ENCODE results near the gene PWWP2A.
"Not testable (repeated sequence)": the region's sequence is repeated elsewhere in the genome, so short reads cannot be mapped to it uniquely, and the experiment has no call there.

PWWP2A gene

DNA sequence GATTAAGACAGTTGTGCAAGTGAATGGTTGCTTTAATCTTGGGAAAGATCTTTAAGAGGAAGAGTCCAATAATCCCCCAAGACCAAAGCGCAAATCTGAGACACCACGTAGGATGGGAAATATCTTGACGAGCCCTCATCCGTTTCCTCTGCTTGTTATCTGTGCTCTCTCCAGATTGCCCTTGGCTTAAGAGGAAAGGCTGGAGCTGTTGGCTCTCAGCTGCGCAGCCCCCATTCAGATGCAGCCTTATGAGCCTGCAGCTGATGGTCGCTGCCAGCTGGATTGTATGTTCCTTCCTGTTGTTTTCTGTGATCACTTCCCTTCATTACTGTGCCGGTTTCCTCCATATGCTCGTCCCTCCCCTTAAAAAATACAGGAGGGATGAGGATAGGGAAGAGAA, 47.7 kb downstream of the PWWP2A start:
- no peak for DNase-seq

DNA sequence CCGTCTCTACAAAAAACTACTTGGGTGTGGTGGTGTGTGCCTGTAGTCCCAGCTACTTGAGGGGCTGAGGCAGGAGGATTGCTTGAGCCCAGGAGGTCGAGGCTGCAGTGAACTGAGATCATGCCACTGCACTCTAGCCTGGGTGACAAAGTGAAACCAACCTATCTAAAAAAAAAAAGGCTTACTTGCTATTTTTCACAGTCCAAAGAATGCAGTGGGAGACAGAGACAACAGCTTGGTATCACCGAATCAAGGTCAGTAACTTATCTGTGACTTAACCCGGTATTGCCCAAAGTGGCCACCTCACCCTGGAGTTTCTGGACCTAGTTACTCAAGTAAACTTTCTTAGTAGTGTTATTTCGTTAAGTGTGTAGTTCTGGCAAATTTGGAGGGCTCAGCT, 50.1 kb downstream of the PWWP2A start:
- not testable (repeated sequence) for DNase-seq

DNA sequence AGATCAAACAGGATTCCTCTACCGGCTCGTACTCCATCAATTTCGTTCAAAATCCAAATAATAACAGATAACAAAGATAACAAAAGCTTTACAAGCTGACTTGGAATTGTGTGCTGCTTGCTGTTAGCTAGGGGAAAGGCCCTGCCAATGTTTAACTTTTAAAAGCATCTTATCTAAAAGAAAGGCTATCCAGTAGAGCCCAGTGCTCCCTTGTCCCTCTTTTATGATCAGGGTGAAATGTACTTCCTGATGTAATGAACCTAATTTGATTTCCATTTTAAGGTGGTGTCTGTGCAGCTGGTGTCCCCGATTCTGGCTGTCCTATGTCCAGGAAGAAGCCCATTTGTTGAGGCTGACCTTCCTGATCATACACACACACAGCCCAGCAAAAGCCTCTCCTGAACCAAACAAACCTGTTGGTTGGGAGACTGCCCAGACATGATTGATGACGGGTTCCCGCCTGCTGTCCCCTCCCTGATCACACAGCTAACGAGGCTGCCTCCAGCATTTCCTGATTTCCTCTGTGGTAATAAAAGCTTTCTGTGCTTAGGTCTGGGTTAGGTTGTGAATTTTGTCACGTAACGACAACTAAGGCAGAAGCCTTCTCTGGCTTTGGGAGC, 54.1 kb downstream of the PWWP2A start:
- no peak for DNase-seq

DNA sequence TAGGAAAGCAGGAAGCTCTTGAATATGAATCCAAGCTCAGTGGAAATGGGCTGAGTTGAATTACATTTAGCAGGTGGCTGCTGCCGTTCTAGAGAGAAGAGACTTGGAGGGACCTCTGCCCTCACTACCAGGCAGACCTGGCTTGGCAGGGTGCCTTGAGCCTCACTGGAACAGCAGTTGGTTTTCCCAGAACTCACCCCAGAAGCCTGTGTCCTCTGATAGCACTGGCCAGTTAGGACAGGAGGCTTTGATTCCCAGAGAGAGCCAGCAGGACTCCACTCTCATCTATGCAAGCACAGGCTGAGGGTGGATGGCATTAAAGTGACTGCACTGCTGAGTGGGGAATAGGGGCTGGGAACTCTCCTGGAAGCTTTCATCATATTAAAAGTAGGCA, 54.8 kb downstream of the PWWP2A start:
- no peak for DNase-seq

DNA sequence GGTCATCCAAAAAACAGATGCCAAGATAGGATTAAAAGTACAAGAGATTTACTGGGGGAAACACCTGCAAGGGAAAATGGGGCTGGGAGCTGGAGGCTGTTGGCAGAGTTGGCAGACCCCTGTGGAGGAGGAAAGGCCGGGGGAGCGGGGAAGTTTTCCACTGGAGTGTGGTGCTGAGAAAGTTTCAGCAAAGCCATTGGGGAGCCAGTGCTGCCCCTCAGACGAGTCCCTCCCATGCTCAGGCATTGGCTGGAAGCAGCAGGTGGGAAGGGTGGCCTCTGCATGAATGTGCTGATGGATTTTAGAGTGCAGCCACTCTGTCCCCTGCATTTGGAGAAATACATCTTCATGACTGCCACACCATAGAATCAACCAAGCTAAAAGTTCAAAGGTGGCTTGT, 57.5 kb downstream of the PWWP2A start:
- DNase-seq = no peak

DNA sequence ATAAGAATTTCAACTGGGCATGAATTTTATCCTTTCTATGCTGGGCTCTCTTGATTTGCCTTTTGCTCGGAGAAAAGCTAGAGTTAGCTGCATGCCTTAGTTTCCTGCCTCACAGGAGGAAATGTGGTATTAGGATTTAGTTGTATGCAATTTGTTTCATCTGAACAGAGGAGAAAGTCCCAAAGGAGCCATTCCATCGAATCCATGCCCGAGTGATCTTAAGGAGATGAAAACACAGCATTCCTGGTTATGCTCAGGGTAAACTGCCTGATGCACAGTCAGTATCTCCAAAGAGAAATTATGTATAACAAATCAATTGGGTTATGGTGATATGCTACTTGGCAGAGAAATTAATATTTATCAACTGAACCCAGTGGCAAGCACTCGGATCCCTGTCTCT, 59.2 kb downstream of the PWWP2A start:
- DNase-seq = no peak

DNA sequence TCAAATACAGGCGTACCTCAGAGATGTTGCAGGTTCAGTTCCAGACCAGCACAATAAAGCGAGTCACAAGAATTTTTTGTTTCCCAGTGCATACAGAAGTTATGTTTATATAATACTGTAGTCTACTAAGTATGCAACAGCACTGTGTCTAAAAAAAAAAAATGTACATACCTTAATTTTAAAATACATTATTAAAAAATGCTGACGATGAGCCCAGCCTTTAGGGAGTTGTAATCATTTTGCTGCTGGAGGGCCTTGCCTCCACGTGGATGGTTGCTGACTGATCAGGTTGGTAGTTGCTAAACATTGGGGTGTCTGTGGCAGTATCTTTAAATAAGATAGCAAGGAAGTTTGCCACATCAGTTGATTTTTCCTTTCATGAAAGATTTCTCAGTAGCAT, 62.0 kb downstream of the PWWP2A start:
- DNase-seq = no peak

DNA sequence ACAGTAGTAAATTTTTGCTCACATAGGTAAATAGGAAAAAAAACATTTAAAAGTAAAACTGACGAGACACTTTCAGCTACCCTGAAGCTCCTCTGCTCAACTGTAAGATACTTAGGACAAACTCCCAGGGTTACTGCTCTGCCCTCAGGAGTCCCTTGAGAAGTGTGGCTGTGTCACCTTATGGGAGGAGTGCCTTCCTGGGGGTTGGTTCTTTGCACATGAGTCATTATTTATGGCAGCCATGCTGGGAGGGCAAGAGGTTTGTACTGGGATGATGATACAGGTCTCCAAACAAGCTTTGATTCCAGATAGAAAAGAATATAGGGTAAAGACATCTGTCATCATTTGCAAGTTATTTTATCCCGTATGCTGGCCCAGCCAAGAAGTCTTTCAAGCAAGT, 64.4 kb downstream of the PWWP2A start:
- DNase-seq = no peak

DNA sequence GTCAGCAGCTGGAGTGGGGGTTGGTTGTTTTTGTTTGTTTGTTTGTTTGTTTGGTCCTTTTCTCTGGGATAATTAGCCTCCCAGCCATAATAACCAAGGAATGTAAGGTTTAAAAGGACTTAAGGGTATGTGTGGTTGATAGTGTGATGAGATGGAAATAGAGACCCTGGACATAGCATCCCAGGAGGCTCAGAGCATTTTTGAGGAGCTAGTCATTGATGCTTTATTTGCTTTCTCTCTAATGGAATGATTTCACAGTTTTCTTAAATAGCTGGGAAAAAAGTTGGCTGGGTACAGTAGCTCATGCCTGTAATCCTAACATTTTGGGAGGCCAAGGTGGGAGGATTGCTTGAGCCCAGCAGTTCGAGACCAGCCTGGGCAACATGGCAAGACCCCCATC, 65.2 kb downstream of the PWWP2A start:
- no peak for DNase-seq

DNA sequence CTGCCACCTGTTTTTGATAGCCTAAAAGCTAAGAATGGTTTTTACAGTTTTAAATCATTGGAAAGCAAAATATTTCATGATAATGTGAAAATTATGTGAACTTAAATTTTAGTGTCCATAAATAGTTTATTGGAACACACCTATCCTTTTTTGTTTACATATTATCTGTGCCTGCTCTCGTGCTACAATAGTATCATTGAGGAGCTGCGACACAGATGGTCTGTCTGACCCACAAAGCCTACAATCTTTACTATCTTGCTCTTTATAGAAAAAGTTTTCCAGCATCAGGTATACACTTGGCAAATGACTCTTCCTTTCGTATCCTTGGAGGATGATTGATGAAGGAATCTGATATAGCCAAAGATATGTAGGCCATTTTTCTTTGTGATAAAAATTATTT, 70.2 kb downstream of the PWWP2A start:
- DNase-seq = no peak

DNA sequence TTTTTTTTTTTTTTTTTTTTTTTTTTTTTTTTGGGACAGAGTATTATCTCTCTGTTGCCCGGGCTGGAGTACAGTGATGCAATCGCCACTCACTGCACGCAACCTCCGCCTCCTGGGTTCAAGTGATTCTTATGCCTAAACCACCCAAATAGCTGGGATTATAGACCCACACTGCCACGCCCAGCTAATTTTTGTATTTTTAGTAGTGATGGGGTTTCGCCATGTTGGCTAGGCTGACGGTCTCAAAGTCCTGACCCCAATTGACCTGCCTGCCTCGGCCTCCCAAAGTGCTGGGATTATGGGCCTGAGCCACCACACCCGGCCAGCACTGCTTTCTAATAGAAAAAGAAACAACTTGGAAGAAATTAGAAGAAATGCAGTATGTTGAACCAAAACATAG, 71.1 kb downstream of the PWWP2A start:
- no peak for DNase-seq

DNA sequence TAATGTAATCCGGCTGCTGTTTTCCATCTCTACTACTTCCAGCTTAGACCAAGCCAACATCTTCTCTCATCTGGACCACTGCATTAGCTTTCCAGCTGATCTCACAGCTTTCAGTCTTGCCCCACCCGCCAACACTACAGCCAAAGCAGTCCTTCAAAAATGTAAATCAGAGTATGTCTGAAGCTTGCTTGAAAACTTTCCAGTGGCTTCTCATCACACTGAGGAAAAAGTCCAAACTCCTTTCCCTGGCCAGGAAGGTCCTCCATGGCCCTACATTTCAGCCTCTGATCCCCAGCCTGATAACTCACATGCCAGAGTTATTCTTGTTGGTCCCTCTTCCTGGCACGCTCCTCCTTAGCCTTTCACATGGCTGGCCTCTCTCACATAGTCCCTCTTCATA, 71.8 kb downstream of the PWWP2A start:
- DNase-seq = no peak

DNA sequence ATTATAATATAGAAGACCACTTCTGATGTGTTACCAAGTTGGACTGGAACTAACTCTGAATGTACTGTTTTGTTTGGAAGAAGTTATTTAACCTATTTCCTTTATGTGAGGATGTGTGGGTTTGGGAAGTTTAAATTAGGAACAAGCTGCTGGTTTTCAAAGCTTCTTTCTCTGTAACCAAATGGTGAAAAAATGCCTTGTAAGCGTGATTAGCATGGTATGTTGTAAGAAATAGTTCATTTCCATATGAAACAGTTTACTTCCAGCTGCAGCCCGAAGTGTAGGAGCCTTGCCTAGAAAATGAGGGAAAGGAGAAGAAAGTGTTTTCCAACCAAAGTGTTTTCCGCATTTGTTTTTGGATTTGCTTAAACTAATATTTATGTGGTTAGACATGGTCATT, 74.3 kb downstream of the PWWP2A start:
- DNase-seq = no peak

DNA sequence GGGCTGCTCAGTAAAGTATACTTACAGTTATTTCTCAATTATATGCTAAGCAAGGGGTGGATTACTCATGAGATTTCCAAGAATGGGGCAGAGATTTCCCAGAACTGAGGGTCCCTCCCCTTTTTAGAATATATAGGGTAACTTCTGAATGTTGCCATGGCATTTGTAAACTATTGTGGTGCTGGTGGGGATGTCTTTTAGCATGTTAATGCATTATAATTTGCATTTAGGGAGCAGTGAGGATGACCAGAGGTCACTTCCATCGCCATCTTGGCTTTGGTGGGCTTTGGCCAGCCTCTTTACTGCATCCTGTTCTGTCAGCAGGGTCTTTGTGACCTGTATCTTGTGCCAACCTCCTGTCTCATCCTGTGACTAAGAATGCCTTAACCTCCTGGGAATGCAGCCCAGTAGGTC, 74.9 kb downstream of the PWWP2A start:
- DNase-seq = no peak

DNA sequence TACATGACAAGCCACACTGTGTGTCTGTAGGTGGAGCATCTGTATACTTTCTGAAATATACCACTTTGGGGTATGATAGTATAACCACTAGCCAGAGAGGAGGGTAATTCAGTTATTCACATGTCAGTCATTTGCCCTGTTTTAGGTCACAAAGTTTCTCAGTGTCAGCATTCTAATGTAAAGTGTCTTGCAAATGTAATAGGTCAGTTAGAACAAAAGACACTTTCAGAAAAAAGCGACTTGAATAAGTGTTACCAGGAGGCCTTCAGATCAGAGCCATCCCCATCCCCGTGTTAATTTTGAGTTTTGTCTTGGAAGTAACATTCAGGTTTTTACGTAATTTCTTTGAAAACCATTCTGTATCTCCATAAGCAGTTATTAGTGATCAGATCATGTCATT, 76.6 kb downstream of the PWWP2A start:
- DNase-seq = no peak
